Adrenal gland (tissue), 12 donors: ENCODE measurements around the gene C5orf34. TPM values are rescaled to one million over a fixed set of nuclear protein-coding genes. Genes with fewer than 3 reads are reported as not detected.

Experiments used
- DNase-seq, 7 donors: peaks; one replicate each; pipeline ENCODE4 v3.0.0-alpha.2; 2019 to 2020
- H3K27ac ChIP-seq, 5 donors: fragments of 200-600 bp; sonication (generic) in 4 of 5; 1 replicate in 3 of 5; 2 replicates in 2 of 5; pipeline versions ENCODE4 v1.5.1 to v1.8.0; 2016 to 2020; ENCODE audit warnings: mild to moderate bottlenecking in 1 of 5
- H3K27me3 ChIP-seq: fragments of 200-600 bp; 2 replicates; pipeline ENCODE4 v1.8.0; 2021
- H3K36me3 ChIP-seq, 2 donors: fragments of 200-600 bp; replicated peaks in 1 of 2; 1 replicate in 1 of 2; 2 replicates in 1 of 2; pipeline versions ENCODE4 v1.5.1 to v1.8.0; 2018 to 2022
- H3K4me1 ChIP-seq, 2 donors: fragments of 200-600 bp; replicated peaks in 1 of 2; 1 replicate in 1 of 2; 2 replicates in 1 of 2; pipeline versions ENCODE4 v1.5.1 to v1.8.0; 2018 to 2021
- H3K4me3 ChIP-seq, 4 donors: fragments of 200-600 bp; sonication (generic) in 3 of 4; one replicate each; pipeline ENCODE4 v1.5.1; 2016 to 2018
- H3K9me3 ChIP-seq, 3 donors: fragments of 200-600 bp; sonication (generic) in 1 of 3; replicated peaks in 1 of 3; 1 replicate in 2 of 3; 2 replicates in 1 of 3; pipeline versions ENCODE4 v1.5.1 to v1.8.0; 2016 to 2021
- CTCF ChIP-seq, 6 experiments: fragments of 450-650 bp in 4 of 6; fragments of 200-600 bp in 2 of 6; sonication (generic) in 1 of 6; IDR thresholded peaks; 1 replicate in 5 of 6; 2 replicates in 1 of 6; pipeline versions ENCODE4 v1.5.1 to v1.8.0; 2016 to 2021; ENCODE audit warnings: antibody characterized with exemption in 6 of 6, mild to moderate bottlenecking in 2 of 6, moderate library complexity in 1 of 6
- POLR2A ChIP-seq, 2 donors: fragments of 450-650 bp; IDR thresholded peaks; one replicate each; pipeline ENCODE4 v1.6.1; 2017; ENCODE audit warnings: antibody characterized with exemption in 2 of 2, mild to moderate bottlenecking in 2 of 2, moderate library complexity in 1 of 2
- WGBS, 4 donors: extraction: QIAGEN DNeasy Blood & Tissue Kit in 2 of 4; methylation state at CpG; one replicate each; pipeline versions ENCODE4 v1.1.5 to v1.1.7; 2013 to 2017; 5-methylcytosine and 5-hydroxymethylcytosine counted together
- intact Hi-C, 2 donors: fragments of 100-400 bp; cut with DNase I; formaldehyde crosslinking; loops; one replicate each; pipeline versions ENCODE4 v1.14.1 to v1.15.0; 2022 to 2023
- polyA plus RNA-seq, 3 donors: library from polyadenylated mRNA; stranded (reverse); fragments of 200-250 nt in 2 of 3; fragments of 350-450 nt in 1 of 3; fragmentation: Illumina TruSeq in 1 of 3; extraction: RNeasy Lipid Tissue Mini Kit (QIAGEN cat#74804) in 1 of 3; gene quantifications; one replicate each; pipeline ENCODE4 v1.2.3, GENCODE V29; 2013 to 2014
- total RNA-seq, 9 donors: library from RNA; depleted of rRNA in 4 of 9; stranded (reverse); fragments of >200 nt in 4 of 9; fragments of 120-200 nt in 1 of 9; fragmentation: NEBNext Ultra II Directional in 1 of 9; extraction: Animal tissue kit (Norgen Biotek cat#: 25700) in 1 of 9; gene quantifications; one replicate each; pipeline versions ENCODE4 v1.1.0 to v1.2.4, GENCODE V29; 2013 to 2023
- donor health status: healthy with polysubstance abuse.
- donor health status: Bipolar disorder and iron deficiency.
- donor health status: DM: yes; HTN: yes; CAD: no.
- donor health status: DM: no; HTN: no; CAD: no.
- donor health status: DM: no; HTN: no; CAD: no.
- donor health status: DM: yes; HTN: yes; CAD: no.

C5orf34 gene
- total and polyA plus RNA-seq, 12 donors = 0.34 to 3.7 (median 0.67) TPM; not detected in 1

GRCh38 chr5:43485406-43485805, 29.5 kb downstream of the C5orf34 start:
- Histone ChIP-seq H3K4me1 (peaks cover 0 to 21% of the 10 kb centered on the region in 2 donors), H3K36me3 (no peaks in the 10 kb centered on the region), H3K27ac (no peak overlapping the region), H3K27me3 (no peaks in the 10 kb centered on the region), H3K4me3 (no peak overlapping the region), H3K9me3 (no peaks in the 10 kb centered on the region)
- no peak for DNase-seq
- intact Hi-C loops = loop anchor here in 1 of 2 donors (10.0 kb wide), 1 partner anchor 171 kb away; the partner anchor contains the start of gene HMGCS1
- WGBS, 4 donors = 87 to 97% (median 94%) methylated on average over 2 of the region's 2 CpGs
- TF ChIP-seq POLR2A (IDR thresholded peaks at IDR 0.05) (no peak), CTCF (IDR thresholded peaks at IDR 0.05) (no peak)

DNA sequence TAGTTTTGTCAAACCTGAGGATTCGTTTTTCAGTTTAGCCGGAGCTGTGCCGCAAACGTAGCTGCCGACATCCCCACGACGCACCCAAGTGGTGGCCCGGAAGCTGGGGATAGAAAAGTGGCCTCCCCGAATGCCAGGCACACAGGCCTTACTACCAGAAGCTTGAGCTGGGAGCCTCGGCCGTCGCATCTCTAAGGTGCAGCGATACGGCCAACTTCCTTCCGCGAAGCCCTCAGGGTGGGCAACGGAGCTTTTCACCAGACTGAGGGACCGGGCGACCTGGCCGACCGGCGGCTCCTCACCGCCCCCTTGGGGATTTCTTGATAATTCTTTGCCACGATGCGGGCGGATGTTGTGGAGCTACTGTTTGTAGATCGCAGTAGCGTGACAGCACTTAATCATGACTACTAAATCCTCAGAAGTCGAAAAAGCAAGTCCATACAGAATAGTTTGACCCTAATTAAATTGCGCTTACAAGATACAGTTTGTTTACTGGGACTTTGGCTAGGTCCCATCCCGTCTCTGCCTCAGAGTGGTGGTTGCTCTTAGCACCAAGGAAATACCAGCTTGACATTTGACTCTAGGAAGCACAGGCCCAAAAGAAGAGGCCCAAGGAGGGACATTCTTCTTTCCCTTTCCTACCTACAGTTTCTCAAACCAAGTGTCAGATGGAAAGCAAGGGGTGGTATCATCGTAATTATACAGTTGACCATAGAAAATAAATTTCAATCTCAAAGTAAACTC, 30.7 kb downstream of the C5orf34 start:
- 4 to 7% (median 5%) methylated on average over 14 to 32 of the region's 32 CpGs for WGBS, 4 donors
- Histone ChIP-seq H3K4me1 (peaks cover 0 to 21% of the 10 kb centered on the region in 2 donors), H3K27ac (peak overlapping the region; percentile 92 to 100 (median 96))

DNA sequence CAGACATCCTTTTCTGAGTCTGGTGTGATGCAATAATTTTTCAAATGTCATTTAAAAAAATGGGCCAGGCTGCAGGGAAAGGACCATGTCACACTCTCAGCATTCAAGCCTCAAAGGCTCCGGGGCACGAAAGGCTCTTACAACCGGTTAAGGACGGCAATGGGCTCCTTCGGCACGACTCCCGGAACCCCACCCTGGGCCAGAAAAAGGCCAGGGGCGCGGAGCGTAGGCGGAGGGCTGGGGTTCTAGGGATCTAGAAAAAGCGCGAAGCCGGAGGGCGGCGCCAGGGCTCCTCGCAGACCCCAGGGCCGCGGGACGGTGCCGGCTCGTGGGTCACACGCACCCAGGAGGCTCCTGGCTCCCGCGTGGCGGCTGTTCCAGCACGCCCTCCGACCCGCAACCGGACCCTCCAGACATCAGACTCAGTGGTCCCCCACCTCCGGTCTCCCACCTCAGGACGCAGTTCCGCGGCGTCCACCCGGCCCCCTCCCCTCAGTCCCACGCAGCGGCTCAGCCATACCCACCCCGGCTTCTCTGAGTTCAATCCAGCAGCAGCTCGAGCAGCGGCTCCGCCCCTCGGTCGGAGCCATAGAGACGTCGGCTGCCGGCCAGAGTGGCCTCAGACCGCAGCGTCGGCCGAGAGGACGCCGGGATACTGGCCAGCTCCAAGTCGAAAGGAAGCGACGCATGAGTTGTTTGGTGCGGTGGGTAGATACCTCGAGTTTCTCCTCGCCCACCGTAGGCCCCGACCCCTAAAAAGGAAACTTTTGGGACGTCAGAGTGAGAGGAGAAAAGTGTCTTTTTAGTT, 31.4 kb downstream of the C5orf34 start, which contains the start of gene TMEM267:
TMEM267 (minus strand) TSS at position 568 of the 808 bp plus-strand sequence. CDS start 29,896 bp downstream, outside the sequence.
- H3K36me3 ChIP-seq = no peaks in the 10 kb centered on the region
- no peaks in the 10 kb centered on the region for H3K27me3 ChIP-seq
- peak within 1 kb of the TSS; percentile 92 to 100 (median 96) for H3K27ac ChIP-seq
- intact Hi-C loops = loop anchor here in 1 of 2 donors (5.0 to 10.0 kb wide), 2 partner anchors 169 to 376 kb away; partner anchors contain the start of gene HMGCS1
- peak; percentile 90 to 94 (median 91) for DNase-seq
- H3K4me1 ChIP-seq = peaks cover 0 to 21% of the 10 kb centered on the region in 2 donors
- peak; percentile 88 to 93 for TF ChIP-seq POLR2A (IDR thresholded peaks at IDR 0.05)
- TF ChIP-seq CTCF (IDR thresholded peaks at IDR 0.05) = no peak
- peak within 1 kb of the TSS; percentile 5 to 90 (median 66) for H3K4me3 ChIP-seq
- no peaks in the 10 kb centered on the region for H3K9me3 ChIP-seq
- WGBS, 4 donors = 0% methylated on average over 17 to 62 of the region's 62 CpGs

More for the DNA sequence above, 30.7 kb downstream of the C5orf34 start:
- DNase-seq = peak; percentile 82 to 93 (median 86)
- Histone ChIP-seq H3K9me3 (no peaks in the 10 kb centered on the region), H3K36me3 (no peaks in the 10 kb centered on the region), H3K27me3 (no peaks in the 10 kb centered on the region), H3K4me3 (peak overlapping the region in 3 of 4 donors; percentile 5 to 90 (median 70))
- intact Hi-C loops = loop anchor here in 1 of 2 donors (5.0 to 10.0 kb wide), 2 partner anchors 169 to 377 kb away; partner anchors contain the start of gene HMGCS1
- TF ChIP-seq CTCF (IDR thresholded peaks at IDR 0.05) (peak; percentile 70 to 86 (median 74)), POLR2A (IDR thresholded peaks at IDR 0.05) (peak in 1 of 2 donors; percentile 4)
